ENCODE measurements around the gene GRIA4. TPM values are rescaled to one million over a fixed set of nuclear protein-coding genes. Genes with fewer than 3 reads are reported as not detected.

GRIA4 gene
- not detected for total RNA-seq
- long read RNA-seq = 0 reads

DNA sequence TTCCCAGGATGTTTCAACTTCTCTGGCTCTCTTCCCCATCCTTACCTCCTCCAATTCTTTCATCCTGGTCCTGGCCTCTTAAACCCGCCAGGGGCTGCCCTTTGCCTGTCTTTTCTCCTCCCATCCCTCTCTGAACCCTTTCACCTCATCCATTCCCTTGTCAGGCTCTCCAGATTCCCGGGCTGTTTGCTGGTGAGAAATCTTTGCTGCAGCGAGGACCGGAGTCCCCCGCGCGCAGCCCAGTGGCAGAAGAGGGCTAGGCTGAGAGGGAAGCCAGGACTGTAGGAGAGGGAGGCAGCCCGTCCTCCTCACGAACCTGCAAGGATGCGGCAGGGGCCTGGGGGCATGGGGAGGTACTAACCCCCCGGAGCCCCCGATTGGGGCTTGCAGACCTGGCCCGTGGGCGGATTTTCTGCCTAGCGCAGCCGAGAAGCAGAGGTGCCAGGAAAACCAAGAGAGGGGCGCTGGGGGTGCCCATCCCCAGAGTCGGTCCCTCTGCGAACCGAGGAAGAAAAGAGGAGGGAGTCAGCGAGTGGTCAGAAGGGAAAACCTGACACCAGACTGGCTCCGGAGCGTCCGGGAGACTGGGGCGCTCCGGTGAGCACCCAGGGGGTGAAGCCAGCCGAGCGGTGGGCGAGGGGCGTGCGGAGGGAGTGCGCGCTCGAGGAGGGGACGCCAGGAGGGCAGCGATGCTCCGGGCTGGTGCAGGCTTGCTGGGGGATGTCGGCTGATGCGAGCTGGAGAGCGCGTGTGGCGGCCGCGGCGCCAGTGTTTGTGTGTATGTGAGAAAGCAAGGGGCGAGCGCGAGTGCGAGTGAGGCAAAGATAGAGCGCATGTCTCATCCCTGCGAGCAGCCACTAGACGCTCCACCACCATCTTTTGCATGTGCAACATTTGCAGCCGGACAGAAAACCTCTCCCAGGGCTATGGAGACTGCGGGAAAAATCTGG lies at the start of gene GRIA4:
Gene GRIA4 (plus strand): TSS at position 242 of the 950 bp plus-strand sequence. CDS start 925 bp downstream, outside the sequence.
- TF ChIP-seq, protein P1, sequence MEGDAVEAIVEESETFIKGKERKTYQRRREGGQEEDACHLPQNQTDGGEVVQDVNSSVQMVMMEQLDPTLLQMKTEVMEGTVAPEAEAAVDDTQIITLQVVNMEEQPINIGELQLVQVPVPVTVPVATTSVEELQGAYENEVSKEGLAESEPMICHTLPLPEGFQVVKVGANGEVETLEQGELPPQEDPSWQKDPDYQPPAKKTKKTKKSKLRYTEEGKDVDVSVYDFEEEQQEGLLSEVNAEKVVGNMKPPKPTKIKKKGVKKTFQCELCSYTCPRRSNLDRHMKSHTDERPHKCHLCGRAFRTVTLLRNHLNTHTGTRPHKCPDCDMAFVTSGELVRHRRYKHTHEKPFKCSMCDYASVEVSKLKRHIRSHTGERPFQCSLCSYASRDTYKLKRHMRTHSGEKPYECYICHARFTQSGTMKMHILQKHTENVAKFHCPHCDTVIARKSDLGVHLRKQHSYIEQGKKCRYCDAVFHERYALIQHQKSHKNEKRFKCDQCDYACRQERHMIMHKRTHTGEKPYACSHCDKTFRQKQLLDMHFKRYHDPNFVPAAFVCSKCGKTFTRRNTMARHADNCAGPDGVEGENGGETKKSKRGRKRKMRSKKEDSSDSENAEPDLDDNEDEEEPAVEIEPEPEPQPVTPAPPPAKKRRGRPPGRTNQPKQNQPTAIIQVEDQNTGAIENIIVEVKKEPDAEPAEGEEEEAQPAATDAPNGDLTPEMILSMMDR (IDR thresholded peaks at IDR 0.05; ENCODE audit: borderline replicate concordance) = no peak
- no peak for DNase-seq

DNA sequence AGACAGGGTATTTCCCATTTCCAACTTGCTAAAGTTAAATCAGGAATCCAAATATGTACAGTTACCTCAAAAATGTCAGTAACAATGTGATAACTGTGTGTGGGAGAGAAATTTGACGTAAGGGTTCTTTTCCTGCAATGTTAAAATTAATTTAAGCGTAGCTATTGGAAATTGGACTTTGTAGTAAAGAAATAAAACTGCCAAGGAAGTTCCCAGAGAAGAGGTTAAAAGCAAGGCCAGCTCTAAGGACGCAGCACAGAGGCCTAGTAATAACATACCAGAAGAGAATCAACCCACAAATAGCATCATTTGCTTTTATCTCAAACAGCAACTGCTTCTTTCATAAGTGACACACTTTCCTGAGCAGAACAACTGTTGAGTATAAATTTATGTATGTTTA lies 36.8 kb upstream of the GRIA4 start:
- intact Hi-C loops (cut with micrococcal nuclease) = no loop called here
- no peaks in the 10 kb centered on the region for H3K9me3 ChIP-seq (replicated peaks)
- TF ChIP-seq, protein P1 (IDR thresholded peaks at IDR 0.05; ENCODE audit: borderline replicate concordance) = no peak

More for the DNA sequence above, at the start of gene GRIA4:
- Histone ChIP-seq H3K4me3 (peak within 1 kb of the TSS; percentile 58), H3K27me3 (ENCODE audit: low read depth) (peaks cover 88% of the 10 kb centered on the region), H3K27ac (replicated peaks) (no peak within 1 kb of the TSS), H3K36me3 (no peaks in the 10 kb centered on the region), H3K4me1 (peaks cover 22% of the 10 kb centered on the region), H3K9me3 (replicated peaks) (peaks cover 7% of the 10 kb centered on the region)
- intact Hi-C loops (cut with micrococcal nuclease) = no loop called here

DNA sequence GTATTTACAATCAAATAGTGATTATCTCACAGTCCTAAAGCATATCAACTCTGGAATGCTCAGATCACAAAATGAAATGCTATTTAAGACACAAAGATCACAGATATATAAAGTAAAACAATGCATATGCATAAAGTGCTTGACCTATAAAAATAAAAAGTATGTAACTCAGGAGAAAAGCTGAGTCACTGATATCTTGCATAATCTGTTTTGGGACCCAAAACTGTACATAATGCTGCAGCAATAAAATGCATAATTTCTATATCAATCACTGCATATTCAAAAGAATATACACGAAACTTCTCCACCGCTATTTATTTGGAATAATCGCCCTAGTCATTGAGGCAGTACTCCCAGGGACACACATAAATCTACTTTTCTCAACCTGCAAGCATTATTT lies 34.9 kb upstream of the GRIA4 start:
- H3K4me1 ChIP-seq = no peaks in the 10 kb centered on the region
- H3K27ac ChIP-seq (replicated peaks) = no peak overlapping the region
- H3K36me3 ChIP-seq = no peaks in the 10 kb centered on the region
- no peaks in the 10 kb centered on the region for H3K9me3 ChIP-seq (replicated peaks)
- no peak for DNase-seq
- no peaks in the 10 kb centered on the region for H3K27me3 ChIP-seq (ENCODE audit: low read depth)
- intact Hi-C loops (cut with micrococcal nuclease) = no loop called here
- TF ChIP-seq, protein P1 (IDR thresholded peaks at IDR 0.05; ENCODE audit: borderline replicate concordance) = no peak
- no peak overlapping the region for H3K4me3 ChIP-seq

More for the DNA sequence above, 36.8 kb upstream of the GRIA4 start:
- no peak overlapping the region for H3K4me3 ChIP-seq
- H3K4me1 ChIP-seq = no peaks in the 10 kb centered on the region
- no peak overlapping the region for H3K27ac ChIP-seq (replicated peaks)
- H3K36me3 ChIP-seq = no peaks in the 10 kb centered on the region
- H3K27me3 ChIP-seq (ENCODE audit: low read depth) = no peaks in the 10 kb centered on the region
- DNase-seq = no peak

DNA sequence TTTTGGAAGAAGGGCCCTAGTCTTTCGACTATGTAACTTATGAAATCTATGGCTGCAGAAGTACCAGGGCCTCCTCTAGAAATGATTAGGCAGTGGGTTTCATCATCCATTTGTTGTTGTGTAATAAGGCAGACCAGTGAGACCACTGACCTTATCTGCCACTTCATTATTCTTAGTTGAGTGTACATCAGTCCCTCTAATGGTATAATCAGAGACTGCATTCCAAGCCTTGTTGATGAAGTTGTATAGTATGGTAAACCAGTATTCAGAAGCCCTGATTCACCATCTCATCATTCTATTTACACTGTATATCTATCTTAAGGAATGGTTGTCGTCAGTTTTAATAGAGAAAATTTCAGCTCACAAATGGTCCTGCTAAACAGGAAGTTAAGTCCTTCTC lies 32.2 kb upstream of the GRIA4 start:
- H3K36me3 ChIP-seq = no peaks in the 10 kb centered on the region
- no peaks in the 10 kb centered on the region for H3K9me3 ChIP-seq (replicated peaks)
- intact Hi-C loops (cut with micrococcal nuclease) = no loop called here
- no peaks in the 10 kb centered on the region for H3K4me1 ChIP-seq
- no peak for DNase-seq
- TF ChIP-seq, protein P1 (IDR thresholded peaks at IDR 0.05; ENCODE audit: borderline replicate concordance) = no peak
- H3K27ac ChIP-seq (replicated peaks) = no peak overlapping the region
- H3K4me3 ChIP-seq = no peak overlapping the region
- H3K27me3 ChIP-seq (ENCODE audit: low read depth) = no peaks in the 10 kb centered on the region

DNA sequence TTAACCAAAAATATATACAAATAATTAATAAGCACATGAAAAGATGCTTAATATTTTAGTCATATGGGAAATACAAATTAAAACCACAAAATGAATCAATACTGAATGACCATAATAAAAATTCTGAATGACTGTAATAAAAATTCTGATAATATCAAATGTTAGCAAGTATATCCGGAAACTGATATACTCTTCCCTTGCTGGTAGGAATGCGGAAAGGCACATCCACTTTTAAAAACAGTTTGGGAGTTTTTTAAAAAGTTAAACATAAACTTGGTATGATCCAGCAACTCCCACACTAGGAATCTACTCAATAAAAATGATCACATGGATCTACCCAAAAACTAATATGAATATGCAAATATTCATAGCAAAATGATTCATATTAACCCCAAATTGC lies 30.8 kb upstream of the GRIA4 start:
- intact Hi-C loops (cut with micrococcal nuclease) = no loop called here
- no peak overlapping the region for H3K4me3 ChIP-seq
- TF ChIP-seq, protein P1 (IDR thresholded peaks at IDR 0.05; ENCODE audit: borderline replicate concordance) = no peak
- no peaks in the 10 kb centered on the region for H3K9me3 ChIP-seq (replicated peaks)
- no peak for DNase-seq
- H3K27ac ChIP-seq (replicated peaks) = no peak overlapping the region
- no peaks in the 10 kb centered on the region for H3K36me3 ChIP-seq
- no peaks in the 10 kb centered on the region for H3K4me1 ChIP-seq
- no peaks in the 10 kb centered on the region for H3K27me3 ChIP-seq (ENCODE audit: low read depth)

All from left ventricle myocardium inferior (tissue), 1 donor.